ENCODE data around the gene ENKUR.

DNA sequence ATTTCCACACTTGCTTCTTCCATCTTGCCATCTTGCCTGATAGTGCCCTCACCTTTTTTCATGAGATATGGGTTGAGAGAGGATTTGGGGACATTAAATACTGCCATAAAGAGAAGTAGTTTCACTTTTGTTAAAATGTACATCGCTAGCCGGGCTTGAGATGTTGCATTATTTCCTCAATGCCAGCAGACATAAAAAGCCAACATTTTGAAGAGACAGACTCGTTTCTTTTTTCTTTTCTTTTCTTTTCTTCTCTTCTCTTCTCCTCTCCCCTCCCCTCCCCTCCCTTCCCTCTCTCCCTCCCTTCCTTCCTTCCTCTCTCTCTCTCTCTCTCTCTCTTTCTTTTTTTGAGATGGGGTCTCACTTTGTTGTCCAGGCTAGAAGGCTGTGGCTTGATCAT, 17.9 kb downstream of the ENKUR start:
- TF ChIP-seq POLR2AphosphoS5 (IDR thresholded peaks at IDR 0.05; ENCODE audit: low read depth, low read length): no peak
- TF ChIP-seq TAF1 (IDR thresholded peaks at IDR 0.05; ENCODE audit: low read depth, low read length): no peak
